ENCODE data around the gene LAMTOR1. TPM values are rescaled to one million over a fixed set of nuclear protein-coding genes. Genes with fewer than 3 reads are reported as not detected.

LAMTOR1 gene
- total RNA-seq, 4 donors from 2014 or later, result 84.6 to 128 (median 91.9) TPM

DNA sequence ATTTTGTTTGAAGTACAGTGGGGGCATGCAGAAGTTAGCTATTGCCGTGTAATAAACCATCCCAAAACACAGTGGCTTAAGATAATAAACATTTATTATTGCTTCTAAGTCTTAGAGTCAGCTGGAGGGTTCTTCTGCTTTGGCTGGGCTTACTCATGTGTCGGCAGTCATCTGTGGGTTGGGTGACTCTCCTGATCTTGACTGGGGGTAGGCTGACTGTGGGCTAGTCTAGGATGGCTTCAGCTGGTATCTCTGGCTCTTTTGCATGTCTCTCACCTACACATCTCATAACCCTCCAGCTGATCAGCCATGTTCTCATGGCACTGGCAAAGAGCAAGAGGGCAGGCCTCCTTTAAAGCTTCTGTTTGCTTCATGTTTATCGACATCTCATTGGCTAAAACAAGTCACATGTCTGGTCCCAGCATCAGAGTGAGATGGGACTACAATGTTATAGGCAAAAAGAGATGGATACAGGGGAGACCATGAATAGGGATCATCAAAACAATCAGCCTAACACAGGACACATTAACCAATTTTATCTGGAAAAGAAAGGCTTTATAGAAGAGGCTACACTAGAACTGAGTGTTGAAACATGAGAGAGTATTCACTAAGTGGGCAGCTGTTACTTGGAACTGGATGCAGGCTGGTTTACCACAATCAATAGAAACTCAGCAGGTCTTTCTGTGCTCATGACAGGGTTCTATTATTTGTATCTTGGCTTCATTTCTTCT is 17.3 kb downstream of the LAMTOR1 start:
- TF ChIP-seq, protein P1, sequence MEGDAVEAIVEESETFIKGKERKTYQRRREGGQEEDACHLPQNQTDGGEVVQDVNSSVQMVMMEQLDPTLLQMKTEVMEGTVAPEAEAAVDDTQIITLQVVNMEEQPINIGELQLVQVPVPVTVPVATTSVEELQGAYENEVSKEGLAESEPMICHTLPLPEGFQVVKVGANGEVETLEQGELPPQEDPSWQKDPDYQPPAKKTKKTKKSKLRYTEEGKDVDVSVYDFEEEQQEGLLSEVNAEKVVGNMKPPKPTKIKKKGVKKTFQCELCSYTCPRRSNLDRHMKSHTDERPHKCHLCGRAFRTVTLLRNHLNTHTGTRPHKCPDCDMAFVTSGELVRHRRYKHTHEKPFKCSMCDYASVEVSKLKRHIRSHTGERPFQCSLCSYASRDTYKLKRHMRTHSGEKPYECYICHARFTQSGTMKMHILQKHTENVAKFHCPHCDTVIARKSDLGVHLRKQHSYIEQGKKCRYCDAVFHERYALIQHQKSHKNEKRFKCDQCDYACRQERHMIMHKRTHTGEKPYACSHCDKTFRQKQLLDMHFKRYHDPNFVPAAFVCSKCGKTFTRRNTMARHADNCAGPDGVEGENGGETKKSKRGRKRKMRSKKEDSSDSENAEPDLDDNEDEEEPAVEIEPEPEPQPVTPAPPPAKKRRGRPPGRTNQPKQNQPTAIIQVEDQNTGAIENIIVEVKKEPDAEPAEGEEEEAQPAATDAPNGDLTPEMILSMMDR (IDR thresholded peaks at IDR 0.05; ENCODE audit: low read depth), result no peak

DNA sequence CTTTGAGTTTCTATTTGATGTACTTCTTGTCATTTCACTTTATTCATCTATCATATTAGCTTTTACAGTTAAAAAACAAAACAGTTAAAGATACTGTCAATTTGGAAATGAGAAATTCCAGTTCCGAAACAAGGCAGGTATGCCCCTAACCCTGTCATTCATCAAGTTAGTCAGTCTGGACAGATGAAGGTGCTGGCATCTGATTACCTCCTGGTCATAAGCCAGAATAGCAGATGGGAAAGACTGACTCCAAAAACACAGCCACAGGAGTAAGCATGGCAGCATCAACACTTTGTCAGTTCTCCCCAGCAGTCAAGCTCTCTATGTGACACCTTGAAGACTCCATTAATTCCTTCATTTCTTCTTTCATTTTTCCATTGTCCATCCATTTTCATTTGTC is 18.1 kb downstream of the LAMTOR1 start:
- TF ChIP-seq, protein P1 (IDR thresholded peaks at IDR 0.05; ENCODE audit: low read depth), result no peak

DNA sequence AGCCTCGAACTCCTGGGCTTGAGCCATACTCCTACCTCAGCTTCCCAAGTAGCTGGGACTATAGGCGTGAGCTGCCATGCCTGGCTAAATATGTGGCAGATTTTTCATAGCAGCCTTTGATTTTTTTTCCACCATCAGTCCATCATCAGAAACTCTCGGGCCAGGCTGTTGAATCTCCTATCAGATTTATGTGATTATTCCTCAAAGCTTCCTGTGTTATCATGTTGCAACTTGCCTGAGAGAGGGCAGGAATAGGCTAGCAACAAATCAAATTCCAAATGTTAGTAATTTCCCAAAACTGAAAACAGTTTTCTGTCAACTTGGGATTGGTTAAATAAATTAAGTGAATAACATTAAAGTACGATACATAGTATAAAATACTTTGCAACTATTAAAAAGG is 19.0 kb downstream of the LAMTOR1 start:
- TF ChIP-seq, protein P1 (IDR thresholded peaks at IDR 0.05; ENCODE audit: low read depth), result no peak

DNA sequence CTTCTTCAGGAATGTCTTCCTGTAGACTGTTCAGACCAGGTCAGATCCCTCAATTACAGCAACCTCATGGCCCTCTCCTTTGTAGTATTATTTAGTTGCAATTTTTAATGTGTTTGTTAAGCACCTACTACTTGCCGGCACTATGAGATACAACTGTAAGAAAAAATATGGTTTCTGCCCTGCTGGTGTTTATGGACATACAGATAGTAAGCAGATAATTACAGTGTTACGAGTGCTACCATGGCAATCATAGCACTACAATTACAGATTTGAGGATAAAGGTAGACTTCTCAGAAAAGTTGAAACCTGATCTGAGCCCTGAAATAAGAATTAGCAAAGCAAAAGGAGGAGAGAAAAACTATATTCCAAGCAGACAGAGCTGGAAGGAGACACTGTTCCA is 19.7 kb downstream of the LAMTOR1 start:
- TF ChIP-seq, protein P1 (IDR thresholded peaks at IDR 0.05; ENCODE audit: low read depth), result no peak

DNA sequence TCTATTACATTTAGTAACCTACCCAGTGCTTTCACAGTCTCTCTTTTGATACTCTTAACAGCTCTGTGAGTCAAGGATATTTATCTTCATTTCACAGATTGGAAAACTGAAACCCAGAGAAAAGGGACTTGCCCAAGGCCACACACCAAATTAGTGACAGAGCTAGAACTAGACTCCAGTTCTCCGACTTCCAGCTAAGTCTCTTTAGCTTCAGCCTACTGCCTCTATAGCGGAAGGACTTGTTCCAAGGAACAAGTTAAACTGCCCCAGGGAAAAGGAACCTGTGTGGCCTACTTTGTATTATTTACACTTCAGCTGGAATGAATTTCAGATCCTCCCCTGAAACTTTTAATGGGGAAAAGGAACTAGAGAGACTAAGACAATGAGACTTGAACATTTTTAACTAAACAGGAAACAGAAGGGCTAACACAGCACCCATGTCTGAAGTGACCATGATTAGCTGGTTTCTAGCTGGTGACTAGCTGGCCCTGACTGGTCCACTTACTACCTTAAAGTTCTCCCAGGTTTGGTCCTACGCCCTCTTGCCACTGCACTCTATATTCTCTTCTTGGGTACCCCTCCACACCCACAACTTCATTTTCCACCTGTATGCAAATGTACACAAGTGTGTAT is 21.2 kb downstream of the LAMTOR1 start:
- TF ChIP-seq, protein P1 (IDR thresholded peaks at IDR 0.05; ENCODE audit: low read depth), result no peak

DNA sequence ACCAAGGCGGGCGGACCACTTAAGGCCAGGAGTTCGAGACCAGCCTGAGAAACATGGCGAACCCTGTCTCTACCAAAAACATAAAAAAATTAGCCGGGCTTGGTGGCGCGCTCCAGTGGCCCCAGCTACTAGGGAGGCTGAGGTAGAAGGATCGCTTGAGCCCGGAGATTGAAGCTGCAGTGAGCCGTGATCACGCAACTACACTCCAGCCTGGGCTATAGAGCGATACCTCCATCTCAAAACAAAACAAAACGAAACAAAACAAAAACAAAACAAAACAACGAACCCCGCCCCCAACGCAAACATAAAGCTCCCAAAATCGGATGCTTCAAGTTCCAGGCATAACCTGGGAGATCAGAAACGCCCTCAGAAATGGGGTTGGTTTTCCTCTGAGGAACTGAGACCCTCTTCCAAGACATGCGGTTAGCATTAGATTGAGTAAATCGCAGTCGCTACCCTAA is 21.9 kb downstream of the LAMTOR1 start:
- TF ChIP-seq, protein P1 (IDR thresholded peaks at IDR 0.05; ENCODE audit: low read depth), result no peak

DNA sequence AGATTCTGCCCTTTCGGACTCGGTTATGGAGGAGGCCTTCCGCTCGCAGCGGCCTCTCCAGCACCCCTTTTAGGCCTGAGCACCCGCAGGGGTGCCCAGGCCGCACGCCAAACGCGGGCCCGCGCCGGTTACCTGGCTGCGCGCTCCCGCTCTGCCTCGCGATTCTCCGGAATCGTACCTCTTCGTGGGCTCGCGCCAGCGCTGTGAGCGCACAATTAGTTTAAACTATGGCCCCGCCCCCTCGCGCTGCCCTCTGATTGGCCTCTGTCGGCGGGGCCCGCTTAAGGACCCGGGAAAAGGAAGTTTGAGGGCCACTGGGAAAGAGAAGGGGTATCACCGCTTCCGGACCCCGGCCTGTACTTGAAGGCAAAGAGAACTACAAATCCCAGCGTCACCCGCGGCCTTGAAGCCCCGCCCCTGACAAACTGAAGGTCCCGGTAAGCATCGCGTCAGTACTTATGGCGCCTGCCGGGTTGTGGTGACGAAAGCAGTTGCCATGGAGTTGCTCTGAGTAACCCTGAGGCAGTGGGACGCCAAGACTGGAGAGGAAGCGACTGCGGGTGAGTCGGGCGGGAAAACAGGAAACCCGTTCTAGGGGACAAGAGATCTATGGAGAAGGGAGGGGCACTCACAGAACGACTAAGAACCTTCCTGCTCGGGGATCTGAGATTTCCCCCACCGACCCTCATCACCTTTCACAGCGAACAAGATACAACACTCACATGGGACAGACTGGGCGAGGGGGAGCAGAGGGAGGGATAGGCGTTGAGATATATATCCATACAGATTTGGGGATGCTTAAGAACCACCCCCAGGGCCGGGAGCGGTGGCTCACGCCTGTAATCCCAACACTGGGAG is 22.5 kb downstream of the LAMTOR1 start, which contains the start of the genes LRRC51 and NUMA1:
LRRC51 (plus strand) TSS at position 525 of the 858 bp plus-strand sequence. CDS start 8,234 bp downstream, outside the sequence.
NUMA1 (minus strand) TSS at position 217 of the 858 bp plus-strand sequence. CDS start 44,599 bp downstream, outside the sequence.
- TF ChIP-seq, protein P1 (IDR thresholded peaks at IDR 0.05; ENCODE audit: low read depth), result no peak
